Measurements from ENCODE around the gene ODAD3.

The ODAD3 gene

DNA sequence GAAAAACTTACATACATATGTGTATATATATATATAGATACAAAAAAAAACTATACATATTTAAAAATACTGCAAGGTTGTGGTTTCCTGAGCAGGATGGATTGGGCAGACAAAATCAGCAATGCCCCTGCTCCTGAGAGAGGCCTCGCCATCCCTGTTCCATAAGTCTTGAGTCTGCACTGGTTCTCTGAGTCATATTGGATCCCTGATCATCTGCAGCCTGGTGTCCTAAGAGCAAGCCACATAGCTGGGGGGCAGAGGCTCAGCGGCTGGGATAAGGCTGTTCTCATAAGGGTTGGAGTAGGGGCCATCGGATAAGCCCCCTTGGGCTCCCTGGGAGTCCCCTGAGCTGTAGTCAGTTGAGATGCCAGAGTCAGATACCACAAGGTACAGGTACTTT is 57.2 kb downstream of the ODAD3 start:
- DNase-seq (ENCODE audit: low read depth in 2 of 2, low spot score in 1 of 2), result no peak

DNA sequence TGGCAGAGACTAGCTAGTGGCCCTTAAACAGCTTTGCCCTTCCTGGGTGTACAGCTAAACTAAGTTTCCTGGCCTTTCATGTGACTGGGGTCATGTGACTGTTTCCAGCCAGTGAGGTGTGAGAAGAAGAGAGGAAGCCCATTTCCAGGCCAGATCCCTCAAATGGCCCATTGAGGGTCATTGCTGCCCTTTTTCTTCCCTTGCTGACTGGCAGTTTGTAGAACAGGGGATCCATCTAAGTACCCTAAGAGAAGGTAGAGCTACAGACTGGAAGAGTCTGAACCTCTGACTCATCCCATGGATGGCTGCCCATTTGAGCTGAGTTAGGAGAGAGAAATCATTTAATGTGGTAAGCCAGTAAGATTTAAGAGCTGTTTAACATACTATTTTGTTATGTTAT is 57.7 kb downstream of the ODAD3 start:
- no peak for DNase-seq (ENCODE audit: low read depth in 2 of 2, low spot score in 1 of 2)

DNA sequence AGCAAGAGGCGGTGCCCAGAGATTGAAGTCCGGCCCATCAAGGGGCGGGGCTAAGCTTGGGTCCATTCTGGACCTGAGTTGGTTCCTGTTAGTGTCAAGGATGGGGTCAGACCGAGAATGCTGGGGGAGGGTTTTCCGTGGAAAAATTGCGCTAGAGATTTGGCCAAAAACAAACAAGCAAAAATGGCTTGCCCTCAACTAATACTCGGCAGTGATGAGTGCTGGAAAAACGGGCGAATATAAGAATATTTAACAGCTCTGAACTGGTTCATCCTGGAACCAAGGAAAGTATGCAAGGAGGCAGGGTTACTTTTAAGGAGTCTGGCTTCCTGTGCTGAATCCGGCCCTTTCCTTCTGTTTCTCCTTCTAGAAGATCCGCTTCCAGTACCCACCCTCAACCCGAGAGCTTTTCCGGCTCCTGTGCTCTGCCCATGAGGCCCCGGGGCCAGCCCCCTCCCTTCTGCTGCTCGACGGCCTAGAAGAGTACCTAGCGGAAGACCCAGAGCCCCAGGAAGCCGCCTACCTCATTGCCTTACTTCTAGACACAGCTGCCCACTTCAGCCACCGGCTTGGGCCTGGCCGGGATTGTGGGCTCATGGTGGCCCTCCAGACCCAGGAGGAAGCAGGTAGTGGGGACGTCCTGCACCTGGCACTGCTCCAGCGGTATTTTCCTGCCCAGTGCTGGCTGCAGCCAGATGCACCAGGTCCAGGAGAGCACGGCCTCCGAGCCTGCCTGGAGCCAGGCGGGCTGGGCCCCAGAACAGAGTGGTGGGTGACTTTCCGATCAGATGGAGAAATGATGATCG is 59.6 kb downstream of the ODAD3 start:
- peak; percentile 17 to 44 for DNase-seq (ENCODE audit: low read depth in 2 of 2, low spot score in 1 of 2)

DNA sequence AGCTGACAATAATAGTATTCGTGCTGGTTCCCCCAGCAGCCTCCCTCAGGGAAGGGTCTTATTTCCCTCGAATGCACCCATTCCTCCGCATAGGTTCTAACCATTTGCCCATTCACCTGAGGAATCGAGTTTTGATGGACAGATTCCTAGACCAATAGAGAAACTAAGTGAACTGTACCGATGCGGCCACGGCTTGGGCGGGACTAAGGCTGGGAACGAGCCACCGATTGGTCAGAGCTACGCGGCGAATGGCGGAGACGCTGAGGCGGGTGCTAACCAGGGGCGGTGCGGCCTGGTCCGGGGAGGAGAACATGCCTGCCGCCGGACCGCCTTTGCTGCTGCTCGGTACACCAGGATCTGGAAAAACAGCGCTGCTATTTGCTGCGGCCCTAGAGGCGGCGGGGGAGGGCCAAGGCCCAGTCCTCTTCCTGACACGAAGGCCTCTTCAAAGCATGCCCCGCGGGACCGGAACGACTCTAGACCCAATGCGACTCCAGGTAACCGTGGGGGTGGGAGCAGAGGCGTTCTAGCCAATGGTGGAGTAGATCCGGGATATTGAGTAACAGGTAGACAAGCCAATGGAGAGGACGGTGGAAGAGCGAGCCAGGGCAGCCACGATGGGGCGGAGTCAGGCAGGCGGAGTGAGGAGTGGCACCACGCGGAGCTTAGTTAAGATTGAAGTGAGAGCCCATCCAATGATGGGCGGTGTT is 60.3 kb downstream of the ODAD3 start, which contains the start of gene SWSAP1:
Gene SWSAP1, plus strand, starts transcription at position 234 of the 710 bp plus-strand sequence. Its CDS starts 15 bp downstream, at position 249.
- peak; percentile 84 to 91 for DNase-seq (ENCODE audit: low read depth in 2 of 2, low spot score in 1 of 2)

DNA sequence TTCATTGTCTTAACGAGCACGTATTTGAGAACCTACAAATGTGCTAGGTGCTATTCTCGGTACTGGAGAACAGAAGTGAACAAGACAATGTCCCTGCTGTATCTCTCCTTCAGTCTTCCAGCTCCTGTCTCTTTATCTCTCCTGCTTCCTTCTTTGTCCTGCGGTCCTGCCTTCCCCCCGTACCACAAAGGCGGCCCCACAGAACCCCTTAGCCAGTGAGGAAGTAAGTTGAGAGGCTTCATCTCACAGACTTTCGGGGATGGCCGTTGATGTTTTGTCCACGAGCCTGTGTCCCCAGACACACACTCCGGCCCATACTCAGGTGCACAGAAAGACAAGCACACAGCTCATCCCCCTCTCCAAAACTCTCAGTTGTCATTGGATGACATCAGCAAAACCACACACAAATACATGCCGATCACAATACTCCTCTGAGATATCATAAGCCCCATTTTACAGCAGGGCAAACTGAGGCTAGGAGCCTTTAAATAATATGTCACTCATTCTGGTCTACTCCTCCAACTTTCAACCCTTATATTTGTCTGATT is 61.0 kb downstream of the ODAD3 start:
- no peak for DNase-seq (ENCODE audit: low read depth in 2 of 2, low spot score in 1 of 2)

DNA sequence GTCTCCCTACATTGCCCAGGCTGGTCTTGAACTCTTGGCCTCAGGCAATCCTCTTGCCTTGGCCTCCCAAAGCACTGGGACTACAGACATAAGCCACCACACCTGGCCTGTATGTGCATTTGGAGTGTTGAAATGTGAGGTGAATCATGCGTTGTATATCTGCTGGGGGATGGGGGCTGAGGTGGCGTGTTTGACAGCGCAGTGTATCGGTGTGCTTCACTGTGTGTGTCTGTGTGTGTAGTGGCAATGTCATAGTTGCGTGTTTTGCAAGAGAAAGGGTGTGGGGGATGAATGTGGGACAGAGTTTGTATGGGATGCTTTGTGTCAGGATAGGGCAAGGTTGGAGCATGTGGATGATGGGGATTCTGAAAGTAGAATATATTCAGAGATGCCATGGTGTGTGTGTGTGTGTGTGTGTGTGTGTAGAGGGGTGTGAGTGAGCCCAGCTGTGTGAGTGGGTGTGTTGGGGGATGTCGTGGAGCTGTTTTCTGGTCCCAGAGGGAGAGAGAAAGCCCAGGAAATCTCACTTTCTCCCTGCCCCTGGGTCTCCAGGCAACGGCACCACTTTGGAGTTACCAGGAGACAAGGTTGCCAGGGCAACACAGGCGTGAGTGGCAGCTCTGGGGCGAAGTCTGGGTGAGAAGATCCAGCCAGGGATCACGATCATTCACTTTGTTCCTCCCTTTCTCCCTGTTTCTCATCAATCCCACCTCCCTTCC is 61.6 kb downstream of the ODAD3 start:
- no peak for DNase-seq (ENCODE audit: low read depth in 2 of 2, low spot score in 1 of 2)

DNA sequence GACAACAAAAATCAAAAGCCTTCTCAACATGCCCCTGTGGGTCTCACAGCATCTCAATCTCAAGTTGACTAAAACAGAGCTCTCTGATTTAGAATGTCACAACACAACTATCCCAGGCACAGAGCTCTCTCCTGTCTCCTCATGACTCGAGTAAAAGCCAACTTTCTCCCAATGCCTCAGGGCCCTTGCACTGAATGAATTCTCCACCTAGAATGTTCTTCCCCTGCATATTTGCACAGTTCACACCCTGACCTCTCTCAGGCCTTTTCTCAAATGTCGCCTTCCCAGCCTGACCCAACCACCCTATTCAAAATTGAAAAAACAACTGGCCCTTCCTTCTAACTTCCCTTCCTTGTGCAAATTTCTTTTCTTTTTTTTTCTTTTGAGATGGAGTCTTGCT is 64.2 kb downstream of the ODAD3 start:
- DNase-seq (ENCODE audit: low read depth in 2 of 2, low spot score in 1 of 2), result no peak

Measured in stimulated activated CD8-positive, alpha-beta memory T cell treated with anti-CD3 and anti-CD28 coated beads, Interleukin-4, amount 100 ng/mL, for 1 hour (primary cell).